ENCODE measurements around the gene ERICH4.
"Not testable (repeated sequence)": the region's sequence is repeated elsewhere in the genome, so short reads cannot be mapped to it uniquely, and the experiment has no call there.

ERICH4 gene

GRCh38 chr19:41407271-41407670 is 35.7 kb upstream of the ERICH4 start:
- Histone ChIP-seq H3K27ac (ENCODE audit: low read depth, low read length) (no peak overlapping the region), H3K27me3 (ENCODE audit: control insufficient read depth, insufficient read depth, low read length) (no peaks in the 10 kb centered on the region), H3K4me1 (ENCODE audit: control insufficient read depth, insufficient read depth, low read length) (no peaks in the 10 kb centered on the region), H3K9ac (ENCODE audit: low read length) (no peak overlapping the region), H3K4me3 (ENCODE audit: low read length) (no peak overlapping the region), H3K36me3 (ENCODE audit: control insufficient read depth, insufficient read depth, low read length) (peaks cover 3% of the 10 kb centered on the region)

GRCh38 chr19:41408256-41408655 is 34.7 kb upstream of the ERICH4 start:
- no peak overlapping the region for H3K4me3 ChIP-seq (ENCODE audit: low read length)
- H3K27ac ChIP-seq (ENCODE audit: low read depth, low read length): no peak overlapping the region
- no peaks in the 10 kb centered on the region for H3K27me3 ChIP-seq (ENCODE audit: control insufficient read depth, insufficient read depth, low read length)
- H3K9ac ChIP-seq (ENCODE audit: low read length): no peak overlapping the region
- peaks cover 6% of the 10 kb centered on the region for H3K36me3 ChIP-seq (ENCODE audit: control insufficient read depth, insufficient read depth, low read length)
- H3K4me1 ChIP-seq (ENCODE audit: control insufficient read depth, insufficient read depth, low read length): no peaks in the 10 kb centered on the region

- peaks cover 12% of the 10 kb centered on the region for H3K36me3 ChIP-seq (ENCODE audit: control insufficient read depth, insufficient read depth, low read length)
- not testable (repeated sequence) for H3K4me3 ChIP-seq (ENCODE audit: low read length); H3K9ac ChIP-seq (ENCODE audit: low read length); H3K4me1 ChIP-seq (ENCODE audit: control insufficient read depth, insufficient read depth, low read length); H3K27me3 ChIP-seq (ENCODE audit: control insufficient read depth, insufficient read depth, low read length); H3K27ac ChIP-seq (ENCODE audit: low read depth, low read length)
Measured at GRCh38 chr19:41408846-41409245, 34.1 kb upstream of the ERICH4 start.

GRCh38 chr19:41409288-41409687 is 33.7 kb upstream of the ERICH4 start:
- no peak overlapping the region for H3K9ac ChIP-seq (ENCODE audit: low read length)
- peaks cover 12% of the 10 kb centered on the region for H3K36me3 ChIP-seq (ENCODE audit: control insufficient read depth, insufficient read depth, low read length)
- H3K4me1 ChIP-seq (ENCODE audit: control insufficient read depth, insufficient read depth, low read length): no peaks in the 10 kb centered on the region
- no peaks in the 10 kb centered on the region for H3K27me3 ChIP-seq (ENCODE audit: control insufficient read depth, insufficient read depth, low read length)
- no peak overlapping the region for H3K4me3 ChIP-seq (ENCODE audit: low read length)
- H3K27ac ChIP-seq (ENCODE audit: low read depth, low read length): no peak overlapping the region

- H3K9ac ChIP-seq (ENCODE audit: low read length): no peak overlapping the region
- H3K27ac ChIP-seq (ENCODE audit: low read depth, low read length): no peak overlapping the region
- peaks cover 20% of the 10 kb centered on the region for H3K36me3 ChIP-seq (ENCODE audit: control insufficient read depth, insufficient read depth, low read length)
- H3K4me1 ChIP-seq (ENCODE audit: control insufficient read depth, insufficient read depth, low read length): no peaks in the 10 kb centered on the region
- no peak overlapping the region for H3K4me3 ChIP-seq (ENCODE audit: low read length)
- no peaks in the 10 kb centered on the region for H3K27me3 ChIP-seq (ENCODE audit: control insufficient read depth, insufficient read depth, low read length)
Measured at GRCh38 chr19:41410336-41411054, 32.5 kb upstream of the ERICH4 start.

- H3K36me3 ChIP-seq (ENCODE audit: control insufficient read depth, insufficient read depth, low read length): peaks cover 23% of the 10 kb centered on the region
- no peak overlapping the region for H3K27ac ChIP-seq (ENCODE audit: low read depth, low read length)
Measured at GRCh38 chr19:41411100-41411967, 31.6 kb upstream of the ERICH4 start.

GRCh38 chr19:41411968-41412265 is 31.0 kb upstream of the ERICH4 start:
- H3K27ac ChIP-seq (ENCODE audit: low read depth, low read length): no peak overlapping the region
- H3K4me1 ChIP-seq (ENCODE audit: control insufficient read depth, insufficient read depth, low read length): no peaks in the 10 kb centered on the region
- no peak overlapping the region for H3K4me3 ChIP-seq (ENCODE audit: low read length)
- peaks cover 24% of the 10 kb centered on the region for H3K36me3 ChIP-seq (ENCODE audit: control insufficient read depth, insufficient read depth, low read length)
- no peaks in the 10 kb centered on the region for H3K27me3 ChIP-seq (ENCODE audit: control insufficient read depth, insufficient read depth, low read length)
- no peak overlapping the region for H3K9ac ChIP-seq (ENCODE audit: low read length)

More at GRCh38 chr19:41411100-41411967, 31.6 kb upstream of the ERICH4 start:
- no peaks in the 10 kb centered on the region for H3K4me1 ChIP-seq (ENCODE audit: control insufficient read depth, insufficient read depth, low read length)
- no peaks in the 10 kb centered on the region for H3K27me3 ChIP-seq (ENCODE audit: control insufficient read depth, insufficient read depth, low read length)
- H3K4me3 ChIP-seq (ENCODE audit: low read length): no peak overlapping the region
- H3K9ac ChIP-seq (ENCODE audit: low read length): no peak overlapping the region

GRCh38 chr19:41412953-41413352 is 30.0 kb upstream of the ERICH4 start:
- Histone ChIP-seq H3K9ac (ENCODE audit: low read length) (no peak overlapping the region), H3K4me1 (ENCODE audit: control insufficient read depth, insufficient read depth, low read length) (no peaks in the 10 kb centered on the region), H3K36me3 (ENCODE audit: control insufficient read depth, insufficient read depth, low read length) (peaks cover 26% of the 10 kb centered on the region), H3K27me3 (ENCODE audit: control insufficient read depth, insufficient read depth, low read length) (no peaks in the 10 kb centered on the region), H3K27ac (ENCODE audit: low read depth, low read length) (no peak overlapping the region), H3K4me3 (ENCODE audit: low read length) (no peak overlapping the region)

- Histone ChIP-seq H3K4me3 (ENCODE audit: low read length) (no peak overlapping the region), H3K4me1 (ENCODE audit: control insufficient read depth, insufficient read depth, low read length) (no peaks in the 10 kb centered on the region), H3K36me3 (ENCODE audit: control insufficient read depth, insufficient read depth, low read length) (peaks cover 27% of the 10 kb centered on the region), H3K27ac (ENCODE audit: low read depth, low read length) (no peak overlapping the region), H3K9ac (ENCODE audit: low read length) (no peak overlapping the region), H3K27me3 (ENCODE audit: control insufficient read depth, insufficient read depth, low read length) (no peaks in the 10 kb centered on the region)
Measured at GRCh38 chr19:41413947-41414346, 29.0 kb upstream of the ERICH4 start.

GRCh38 chr19:41414461-41414860 is 28.5 kb upstream of the ERICH4 start:
- Histone ChIP-seq H3K4me3 (ENCODE audit: low read length) (no peak overlapping the region), H3K36me3 (ENCODE audit: control insufficient read depth, insufficient read depth, low read length) (peaks cover 31% of the 10 kb centered on the region), H3K27ac (ENCODE audit: low read depth, low read length) (no peak overlapping the region), H3K4me1 (ENCODE audit: control insufficient read depth, insufficient read depth, low read length) (no peaks in the 10 kb centered on the region), H3K9ac (ENCODE audit: low read length) (no peak overlapping the region), H3K27me3 (ENCODE audit: control insufficient read depth, insufficient read depth, low read length) (no peaks in the 10 kb centered on the region)

GRCh38 chr19:41415154-41415571 is 27.8 kb upstream of the ERICH4 start:
- H3K36me3 ChIP-seq (ENCODE audit: control insufficient read depth, insufficient read depth, low read length): peaks cover 36% of the 10 kb centered on the region
- H3K4me3 ChIP-seq (ENCODE audit: low read length): no peak overlapping the region
- no peaks in the 10 kb centered on the region for H3K4me1 ChIP-seq (ENCODE audit: control insufficient read depth, insufficient read depth, low read length)
- H3K9ac ChIP-seq (ENCODE audit: low read length): no peak overlapping the region
- no peaks in the 10 kb centered on the region for H3K27me3 ChIP-seq (ENCODE audit: control insufficient read depth, insufficient read depth, low read length)
- H3K27ac ChIP-seq (ENCODE audit: low read depth, low read length): no peak overlapping the region

- Histone ChIP-seq H3K4me3 (ENCODE audit: low read length) (no peak overlapping the region), H3K27ac (ENCODE audit: low read depth, low read length) (no peak overlapping the region), H3K27me3 (ENCODE audit: control insufficient read depth, insufficient read depth, low read length) (no peaks in the 10 kb centered on the region), H3K36me3 (ENCODE audit: control insufficient read depth, insufficient read depth, low read length) (peaks cover 36% of the 10 kb centered on the region), H3K4me1 (ENCODE audit: control insufficient read depth, insufficient read depth, low read length) (no peaks in the 10 kb centered on the region), H3K9ac (ENCODE audit: low read length) (no peak overlapping the region)
Measured at GRCh38 chr19:41416194-41416674, 26.7 kb upstream of the ERICH4 start.
